Cerebellar cortex (tissue), 1 donor: ENCODE measurements around the gene SDHAF2.
"Not testable (repeated sequence)": the region's sequence is repeated elsewhere in the genome, so short reads cannot be mapped to it uniquely, and the experiment has no call there.

Experiments
- DNase-seq: peaks from one replicate; pipeline ENCODE4 v3.0.0-alpha.2; 2015; ENCODE audit warnings: low spot score

The SDHAF2 gene

GRCh38 chr11:61476371-61476770, 46.4 kb downstream of the SDHAF2 start:
- DNase-seq = no peak

DNA sequence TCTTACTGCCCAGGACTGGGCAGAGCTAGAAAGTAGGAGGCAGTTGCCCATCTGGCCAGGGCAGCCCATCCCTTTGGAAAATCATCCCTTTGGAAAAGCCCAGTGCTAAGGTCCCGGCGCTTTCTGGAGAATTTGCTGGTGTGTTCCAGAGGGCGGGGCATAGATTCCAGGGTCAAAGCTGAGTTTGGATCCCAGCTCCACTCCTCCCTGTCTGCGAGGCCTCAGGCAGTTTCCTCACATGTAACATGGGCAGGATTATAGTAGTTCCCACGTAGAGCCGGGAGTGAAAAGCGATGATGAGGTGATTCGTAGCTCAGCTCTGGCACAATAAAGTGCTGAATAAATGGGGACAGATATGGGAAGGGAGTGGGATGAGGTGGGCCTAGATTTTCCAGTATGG, 47.2 kb downstream of the SDHAF2 start:
- DNase-seq = no peak

DNA sequence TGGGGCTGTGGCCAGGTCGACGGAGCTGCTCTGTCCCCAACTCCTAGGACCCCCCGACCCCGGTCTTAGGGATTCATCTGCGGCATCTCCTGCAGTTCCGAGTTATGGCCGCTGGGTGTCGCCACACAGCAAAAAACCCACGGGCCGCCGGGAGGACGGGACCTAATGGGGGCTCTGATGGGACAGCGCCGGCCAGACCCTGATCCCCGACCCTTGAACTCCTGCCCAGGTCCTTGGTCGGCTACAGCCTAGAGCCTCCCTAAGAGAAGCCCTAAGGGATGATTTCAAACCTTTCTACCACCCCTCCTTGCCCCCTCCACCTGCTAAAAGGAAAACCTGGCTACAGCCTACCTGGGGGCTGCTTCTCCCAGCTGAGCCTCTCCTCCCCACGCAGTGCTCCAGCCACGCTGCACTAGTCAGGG, 47.8 kb downstream of the SDHAF2 start:
- peak; percentile 53 for DNase-seq

DNA sequence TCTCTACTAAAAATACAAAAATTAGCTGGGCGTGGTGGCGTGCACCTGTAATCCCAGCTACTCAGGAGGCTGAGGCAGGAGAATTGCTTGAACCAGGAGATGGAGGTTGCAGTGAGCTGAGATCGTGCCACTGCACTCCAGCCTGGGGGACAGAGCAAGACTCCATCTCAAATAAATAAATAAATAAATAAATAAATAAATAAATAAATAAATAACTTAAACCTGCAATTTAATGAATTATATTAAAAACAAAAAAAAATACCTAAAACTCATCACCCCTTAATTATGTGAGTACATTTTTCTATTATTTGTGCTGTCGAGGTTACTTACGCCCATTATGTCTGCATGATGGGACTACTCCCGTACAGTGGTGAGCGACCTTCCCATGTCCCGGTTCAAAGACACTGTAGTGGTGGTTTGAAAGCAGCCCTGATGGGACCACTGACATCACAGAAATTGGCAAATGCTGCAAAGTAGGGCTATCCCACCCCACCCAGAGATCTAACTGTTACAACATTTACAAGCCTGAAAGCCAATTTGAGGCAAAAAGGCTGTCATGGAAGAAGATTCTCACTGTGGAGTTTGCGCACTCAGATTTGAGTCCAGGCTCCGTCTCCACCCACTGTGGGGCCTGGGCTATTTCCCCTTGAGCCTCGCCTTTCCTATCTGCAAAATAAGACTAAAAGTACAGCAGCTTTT, 49.6 kb downstream of the SDHAF2 start:
- DNase-seq = not testable (repeated sequence)

- DNase-seq = no peak
These were observed 50.5 kb downstream of the SDHAF2 start for GRCh38 chr11:61480261-61480993.

- DNase-seq = no peak
These were observed 51.0 kb downstream of the SDHAF2 start for GRCh38 chr11:61480994-61481335.

DNA sequence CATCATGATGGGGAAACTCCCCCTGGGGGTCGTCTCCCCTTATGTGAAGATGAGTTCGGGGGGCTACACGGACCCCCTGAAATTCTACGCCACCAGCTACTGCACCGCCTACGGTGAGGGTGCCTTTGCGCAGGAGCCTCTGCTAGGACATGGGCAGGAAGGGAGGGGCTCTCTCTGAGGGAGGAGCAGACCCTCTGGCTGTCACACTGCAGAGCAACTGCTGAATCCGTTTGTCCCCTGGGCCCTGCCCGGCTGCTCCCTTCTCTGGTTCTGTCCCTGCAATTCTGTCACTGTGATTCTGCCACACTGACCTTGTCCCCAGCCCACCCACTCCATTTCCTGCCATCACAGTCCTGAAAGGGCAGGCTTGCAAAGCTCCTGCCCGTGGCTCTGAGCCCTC, 51.9 kb downstream of the SDHAF2 start:
- DNase-seq = no peak

- no peak for DNase-seq
These were observed 52.6 kb downstream of the SDHAF2 start for GRCh38 chr11:61482513-61482912.

- DNase-seq = no peak
These were observed 54.6 kb downstream of the SDHAF2 start for GRCh38 chr11:61484541-61484940.

- DNase-seq = no peak
These were observed 55.2 kb downstream of the SDHAF2 start for GRCh38 chr11:61485080-61485479.

- no peak for DNase-seq
These were observed 56.2 kb downstream of the SDHAF2 start for GRCh38 chr11:61486011-61486620.

GRCh38 chr11:61486779-61487178, 56.9 kb downstream of the SDHAF2 start:
- no peak for DNase-seq

GRCh38 chr11:61487342-61488025, 57.6 kb downstream of the SDHAF2 start:
- DNase-seq = no peak

DNA sequence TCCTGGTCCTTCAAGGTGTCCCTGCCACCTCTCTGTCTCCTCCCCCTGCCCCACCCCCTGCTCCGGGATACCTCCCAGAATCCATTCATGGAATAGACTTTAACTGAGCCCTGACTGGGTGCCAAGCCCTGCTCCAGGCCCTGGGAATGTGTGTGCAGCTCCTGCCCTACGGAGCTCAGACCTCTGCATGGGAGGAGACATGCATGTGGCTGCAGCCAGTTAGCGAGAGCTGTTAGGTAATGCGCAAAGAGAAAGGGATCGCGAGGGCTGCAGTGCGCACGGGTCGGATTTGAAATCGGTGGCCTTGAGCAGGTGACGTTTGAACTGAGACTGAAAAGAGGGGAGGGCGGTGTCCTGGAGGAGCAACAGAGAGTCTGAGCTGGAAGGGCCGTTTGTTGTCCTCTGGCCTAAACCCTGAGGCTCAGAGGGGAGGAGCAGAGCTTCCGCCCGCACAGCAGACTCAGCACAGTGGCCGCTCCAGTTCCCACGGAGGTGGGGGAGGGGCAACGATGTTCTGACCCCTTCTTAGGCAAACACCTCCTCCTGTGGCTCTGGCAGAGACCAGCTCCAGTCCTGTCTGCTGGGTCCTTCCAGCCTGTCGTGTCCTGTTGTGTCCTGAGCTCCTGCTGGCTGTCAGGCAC, 58.8 kb downstream of the SDHAF2 start:
- no peak for DNase-seq

DNA sequence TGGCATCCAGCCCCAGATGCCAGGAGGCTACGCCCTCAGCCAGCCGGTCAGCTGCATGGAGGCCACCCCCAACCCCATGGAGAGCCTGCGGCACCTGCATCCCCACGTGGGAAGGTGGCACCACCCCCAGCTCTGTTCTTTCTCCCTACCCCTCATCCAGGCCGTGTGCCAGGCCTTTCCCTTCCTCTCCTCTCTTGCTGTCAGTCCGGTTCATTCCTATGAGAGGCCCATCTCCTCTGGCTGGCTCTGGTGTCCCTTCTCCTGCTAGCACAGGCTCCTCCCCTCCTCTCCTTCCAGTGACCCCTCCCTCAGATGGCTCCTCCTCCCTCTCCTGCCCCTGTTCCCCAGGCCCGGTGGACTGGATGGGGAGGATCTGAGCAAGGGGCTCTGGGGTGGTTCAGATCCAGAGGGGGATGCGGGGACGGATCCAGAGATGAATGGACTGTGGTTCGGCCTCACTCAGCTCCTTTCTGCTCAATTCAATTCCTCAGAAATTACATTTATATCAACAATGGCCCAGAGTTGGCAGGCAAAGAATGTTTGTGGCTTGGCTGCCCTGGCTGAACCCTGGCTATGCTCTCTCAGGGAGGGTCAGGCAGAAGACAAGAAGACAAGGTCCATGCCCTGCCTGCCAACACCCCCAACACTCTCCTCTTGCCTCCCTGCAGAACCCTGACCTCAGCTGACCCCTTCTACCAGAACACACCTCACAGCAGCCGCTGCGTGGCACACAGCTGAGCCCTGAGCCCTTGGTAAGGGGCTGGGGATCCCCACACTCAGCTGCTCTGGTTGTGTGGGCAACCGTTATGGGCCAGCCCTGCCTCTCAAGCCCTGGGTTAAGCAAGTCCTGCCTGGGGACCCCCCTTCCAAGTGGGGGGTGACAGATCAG, 60.2 kb downstream of the SDHAF2 start:
- no peak for DNase-seq

- no peak for DNase-seq
These were observed 61.9 kb downstream of the SDHAF2 start for GRCh38 chr11:61491736-61492395.

DNA sequence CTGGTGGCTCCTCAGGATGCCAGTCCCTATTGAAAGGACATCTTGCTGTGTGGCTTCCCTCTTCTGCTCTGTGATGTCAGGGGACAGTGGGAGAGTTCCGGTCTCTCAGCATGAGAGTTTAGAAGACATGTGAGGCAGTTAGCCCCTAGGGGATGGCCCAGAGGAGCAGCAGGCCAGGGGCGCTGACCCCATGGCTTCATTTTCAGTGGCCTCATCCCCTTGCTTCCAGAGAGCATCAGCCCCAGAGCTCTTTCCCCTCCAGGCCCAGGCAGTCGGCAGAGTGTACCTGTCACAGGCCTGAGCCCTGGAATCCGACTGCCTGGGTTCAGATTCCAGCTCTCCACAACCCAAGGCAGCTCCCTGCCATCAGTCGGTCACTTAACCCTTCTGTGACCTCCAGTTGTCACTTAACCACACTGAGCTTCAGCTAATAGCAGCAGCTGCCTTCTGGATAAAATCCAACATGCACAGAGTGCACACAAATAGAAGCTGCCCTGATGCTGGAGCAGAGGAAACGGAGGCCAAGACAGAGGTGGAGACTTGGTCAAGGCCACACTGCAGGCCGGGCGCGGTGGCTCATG, 64.5 kb downstream of the SDHAF2 start:
- no peak for DNase-seq

GRCh38 chr11:61495801-61496601, 66.1 kb downstream of the SDHAF2 start:
- DNase-seq = peak; percentile 60
